Superior temporal gyrus (tissue), 1 donor: ENCODE data around the gene PASD1.
"Not testable (repeated sequence)": the region's sequence is repeated elsewhere in the genome, so short reads cannot be mapped to it uniquely, and the experiment has no call there.

Source experiments
- DNase-seq: peaks from one replicate; pipeline ENCODE4 v3.0.0-alpha.2; 2016; ENCODE audit errors: extremely low spot score

The PASD1 gene, protein sequence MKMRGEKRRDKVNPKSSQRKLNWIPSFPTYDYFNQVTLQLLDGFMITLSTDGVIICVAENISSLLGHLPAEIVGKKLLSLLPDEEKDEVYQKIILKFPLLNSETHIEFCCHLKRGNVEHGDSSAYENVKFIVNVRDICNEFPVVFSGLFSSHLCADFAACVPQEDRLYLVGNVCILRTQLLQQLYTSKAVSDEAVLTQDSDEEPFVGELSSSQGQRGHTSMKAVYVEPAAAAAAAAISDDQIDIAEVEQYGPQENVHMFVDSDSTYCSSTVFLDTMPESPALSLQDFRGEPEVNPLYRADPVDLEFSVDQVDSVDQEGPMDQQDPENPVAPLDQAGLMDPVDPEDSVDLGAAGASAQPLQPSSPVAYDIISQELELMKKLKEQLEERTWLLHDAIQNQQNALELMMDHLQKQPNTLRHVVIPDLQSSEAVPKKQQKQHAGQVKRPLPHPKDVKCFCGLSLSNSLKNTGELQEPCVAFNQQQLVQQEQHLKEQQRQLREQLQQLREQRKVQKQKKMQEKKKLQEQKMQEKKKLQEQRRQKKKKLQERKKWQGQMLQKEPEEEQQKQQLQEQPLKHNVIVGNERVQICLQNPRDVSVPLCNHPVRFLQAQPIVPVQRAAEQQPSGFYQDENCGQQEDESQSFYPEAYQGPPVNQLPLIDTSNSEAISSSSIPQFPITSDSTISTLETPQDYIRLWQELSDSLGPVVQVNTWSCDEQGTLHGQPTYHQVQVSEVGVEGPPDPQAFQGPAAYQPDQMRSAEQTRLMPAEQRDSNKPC

DNA sequence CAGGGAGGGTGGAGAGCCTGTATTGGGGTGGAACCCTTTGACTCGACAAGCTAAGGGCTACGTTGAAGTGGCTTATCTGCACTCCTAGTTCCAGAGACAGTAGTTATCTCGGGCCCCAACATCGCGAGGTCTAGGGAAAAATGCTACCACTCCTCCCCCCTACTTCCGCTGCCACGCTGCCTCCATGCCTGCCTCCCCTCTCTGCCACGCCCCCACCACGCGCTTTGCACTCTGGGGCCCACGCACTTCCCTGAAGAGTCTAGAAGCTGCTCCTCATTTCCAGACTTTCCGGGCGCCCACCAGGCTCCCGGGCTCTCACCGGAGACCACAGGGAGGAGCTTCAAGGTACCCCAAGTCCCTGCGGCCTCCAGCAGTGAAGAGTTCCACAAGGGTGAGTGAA, at the start of gene PASD1:
Gene PASD1, plus strand, starts transcription at position 227 of the 400 bp plus-strand sequence. CDS start 37,879 bp downstream, outside the sequence.
- DNase-seq, result no peak

DNA sequence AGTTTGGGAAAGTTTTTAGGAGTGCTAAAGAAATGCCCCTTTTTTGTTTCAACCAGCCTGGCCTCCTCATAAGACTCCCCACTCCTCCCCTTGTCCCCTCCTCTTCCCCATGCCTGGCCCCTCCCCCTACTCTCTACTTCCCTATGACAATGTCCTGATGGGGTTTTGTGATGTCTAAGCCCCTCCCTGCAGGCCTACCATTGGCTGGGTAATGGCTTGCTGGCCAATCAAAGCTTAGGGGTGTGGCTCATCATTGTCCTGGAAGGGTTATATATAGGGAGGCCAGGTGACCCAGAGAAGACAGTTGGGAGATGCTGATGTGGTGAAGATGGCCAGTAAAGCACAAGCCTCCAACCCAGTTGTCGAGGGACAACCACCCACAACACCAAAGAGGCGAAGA, 48.2 kb upstream of the PASD1 start:
- DNase-seq, result no peak

DNA sequence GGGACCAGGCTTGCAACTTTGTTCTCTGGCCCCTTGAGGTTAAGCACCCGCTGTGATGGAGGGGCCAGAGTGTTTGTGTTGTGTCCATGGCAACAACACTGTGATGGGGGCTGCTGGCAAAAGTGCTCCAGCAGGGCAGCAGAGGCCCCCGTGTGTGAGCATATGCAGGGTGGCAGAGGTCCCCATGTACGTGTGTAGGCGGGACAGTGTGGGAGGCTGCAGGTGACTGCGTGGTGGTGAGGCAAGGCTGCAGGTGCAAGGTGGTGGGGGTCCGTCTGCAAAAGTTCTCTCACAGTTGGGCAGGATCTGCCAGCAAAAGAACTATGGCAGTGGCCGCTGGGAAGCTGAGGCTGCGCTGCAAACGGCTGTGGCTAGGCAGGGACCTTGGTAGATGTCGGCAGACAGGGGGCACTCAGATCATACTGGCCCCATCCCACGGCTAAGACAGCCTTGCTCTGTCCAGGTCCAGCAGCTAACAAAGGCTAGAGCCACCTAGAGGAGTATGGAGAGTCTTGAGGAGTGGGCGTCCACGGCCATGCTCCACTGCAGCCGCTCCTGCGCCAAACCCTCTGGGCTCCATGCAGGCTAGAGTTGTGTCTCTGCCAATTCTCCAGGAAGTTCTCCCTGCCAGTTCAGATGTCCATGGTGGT, 46.8 kb upstream of the PASD1 start:
- DNase-seq, result no peak

DNA sequence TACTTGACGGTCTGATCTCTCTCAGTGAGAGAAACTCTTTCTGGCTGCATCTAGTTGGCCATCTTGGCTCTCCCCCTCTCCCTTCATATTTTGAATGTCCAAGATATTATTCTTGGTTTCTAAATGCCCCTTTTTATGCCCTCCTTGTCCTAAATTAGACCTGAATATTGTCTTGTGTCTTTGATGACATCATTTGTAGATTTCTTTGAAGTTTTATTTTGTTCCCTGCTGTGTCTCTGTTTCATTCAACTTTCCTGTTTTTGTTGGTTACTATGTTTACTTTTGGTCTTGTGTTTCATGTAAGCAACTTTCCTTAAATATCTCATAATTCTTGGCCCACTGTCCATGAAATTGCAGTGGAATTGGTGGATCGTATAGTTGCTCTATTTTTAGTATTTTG, 46.1 kb upstream of the PASD1 start:
- no peak for DNase-seq

DNA sequence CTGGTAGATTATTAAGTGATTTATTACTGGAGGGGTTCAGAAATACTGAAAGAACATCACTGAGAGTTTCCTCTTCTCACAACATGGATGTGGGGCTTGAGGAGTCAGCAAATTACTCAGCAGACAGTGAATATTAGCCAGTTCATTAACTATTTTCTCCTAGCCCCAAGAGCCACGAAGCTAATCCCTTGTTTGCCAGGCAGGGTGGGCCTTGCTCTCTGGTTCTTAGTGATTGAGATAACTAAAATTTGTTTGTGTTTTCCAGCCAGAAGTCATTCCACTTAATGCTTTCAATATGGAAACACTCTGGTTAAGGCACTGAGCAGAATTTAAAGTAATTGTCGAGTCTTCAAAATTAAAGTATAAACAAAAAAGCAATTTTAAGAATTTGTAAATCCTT, 40.1 kb upstream of the PASD1 start:
- DNase-seq, result no peak

DNA sequence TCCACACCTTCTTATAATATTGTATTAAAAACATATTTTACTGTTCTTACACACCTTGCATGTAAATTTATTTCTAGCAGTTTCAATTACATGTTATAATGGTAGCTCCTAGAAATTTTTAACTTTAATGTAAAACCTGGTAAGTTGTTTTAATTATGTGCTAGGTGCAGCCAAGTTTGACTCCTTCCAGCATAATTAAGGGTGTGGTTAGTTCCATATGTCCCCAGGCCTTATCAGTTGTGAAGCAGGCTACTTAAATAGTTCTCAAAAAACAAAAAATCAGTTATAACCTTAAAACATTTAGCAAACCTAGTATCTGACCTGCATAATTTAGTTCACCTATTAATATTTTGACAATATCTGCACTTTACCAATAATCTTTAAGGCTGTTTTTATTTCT, 26.9 kb upstream of the PASD1 start:
- DNase-seq, result no peak

DNA sequence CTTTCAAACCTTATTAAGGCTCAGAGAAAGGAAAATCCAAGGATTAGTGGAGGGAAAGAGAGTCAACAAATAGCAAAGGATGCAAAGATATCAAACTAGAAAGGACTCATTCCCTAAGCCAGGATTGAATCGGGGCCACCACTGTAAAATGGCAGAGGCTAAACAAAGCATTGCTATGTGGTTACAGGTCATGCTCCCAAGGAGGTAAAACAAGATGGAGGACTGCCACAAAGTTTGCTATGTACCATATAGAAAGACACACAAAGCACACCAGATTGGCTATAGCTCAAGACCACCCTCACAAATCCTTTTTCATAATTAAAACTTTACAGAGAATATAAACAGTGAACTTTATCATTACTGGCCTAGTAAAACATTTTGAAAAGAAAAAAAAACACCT, 25.9 kb upstream of the PASD1 start:
- DNase-seq, result no peak

DNA sequence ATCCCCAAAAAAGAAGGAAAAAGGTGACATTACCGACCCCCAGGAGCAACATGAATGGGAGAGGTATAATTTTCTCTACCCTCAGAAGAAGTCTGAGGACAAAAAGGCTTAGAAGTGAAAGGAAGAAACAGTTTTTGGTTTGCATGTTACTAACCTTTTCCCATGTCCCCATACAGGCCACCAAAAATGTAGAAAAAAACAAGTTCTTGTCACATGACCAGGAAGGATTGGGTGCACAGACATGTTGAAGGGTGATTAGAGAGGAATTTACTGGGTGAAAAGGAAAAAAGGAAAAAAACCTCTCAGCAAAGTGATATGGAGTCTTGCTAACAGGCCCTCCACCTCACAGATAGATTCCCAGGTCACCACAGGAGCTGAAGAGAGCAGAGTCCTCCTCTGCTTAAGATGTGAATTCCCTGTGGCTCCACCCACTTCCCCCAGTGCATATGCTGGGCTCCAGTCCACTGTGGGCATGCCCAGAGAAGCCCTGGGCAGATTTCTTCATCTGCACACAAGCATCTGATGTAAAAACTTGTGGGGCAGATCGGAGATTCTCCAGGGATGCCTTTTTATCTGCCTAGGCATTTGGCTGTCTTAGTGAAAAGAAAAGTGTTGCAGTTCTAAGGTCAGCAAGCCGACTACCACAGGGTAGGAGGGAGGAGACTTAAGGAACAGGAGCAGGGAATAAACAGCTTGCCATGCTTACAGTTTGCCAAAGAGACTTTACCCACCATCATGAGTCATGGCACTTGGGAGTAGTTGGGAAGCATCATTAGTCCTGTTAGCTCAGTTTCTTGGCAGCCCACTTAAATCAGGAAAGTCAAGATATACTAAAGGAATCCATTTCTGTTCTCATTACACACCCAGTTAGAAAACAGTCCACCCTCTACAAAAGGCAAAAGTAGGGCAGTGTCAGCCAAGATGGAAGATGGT, 25.0 kb upstream of the PASD1 start:
- no peak for DNase-seq

DNA sequence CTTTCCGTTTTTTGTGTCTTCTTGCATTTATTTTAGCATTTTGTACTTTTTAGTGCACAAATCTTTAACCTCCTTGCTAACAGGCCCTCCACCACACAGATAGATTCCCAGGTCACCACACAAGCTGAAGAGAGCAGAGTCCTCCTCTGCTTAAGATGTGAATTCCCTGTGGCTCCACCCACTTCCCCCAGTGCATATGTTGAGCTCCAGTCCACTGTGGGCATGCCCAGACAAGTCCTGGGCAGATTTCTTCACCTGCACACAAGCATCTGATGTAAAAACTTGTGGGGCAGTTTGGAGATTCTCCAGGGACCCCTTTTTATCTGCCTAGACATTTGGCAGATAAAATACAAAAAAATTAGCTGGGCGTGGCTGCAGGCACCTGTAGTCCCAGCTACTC, 19.8 kb upstream of the PASD1 start:
- DNase-seq, result no peak

DNA sequence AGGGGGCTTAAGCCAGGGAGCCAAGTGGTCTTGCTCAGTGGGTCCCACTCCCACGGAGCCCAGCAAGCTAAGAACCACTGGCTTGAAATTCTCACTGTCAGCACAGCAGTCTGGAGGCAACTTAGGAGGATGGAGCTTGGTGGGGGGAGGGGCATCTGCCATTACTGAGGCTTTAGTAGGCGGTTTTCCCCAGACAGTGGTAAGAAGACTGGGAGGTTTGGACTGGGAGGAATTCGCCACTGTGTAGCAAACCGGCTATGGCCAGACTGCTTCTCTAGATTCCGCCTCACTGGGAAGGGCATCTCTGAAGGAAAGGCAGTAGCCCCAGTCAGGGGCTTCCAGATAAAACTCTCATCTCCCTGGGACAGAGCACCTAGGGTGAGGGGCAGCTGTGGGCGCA, 17.2 kb upstream of the PASD1 start:
- DNase-seq, result not testable (repeated sequence)

DNA sequence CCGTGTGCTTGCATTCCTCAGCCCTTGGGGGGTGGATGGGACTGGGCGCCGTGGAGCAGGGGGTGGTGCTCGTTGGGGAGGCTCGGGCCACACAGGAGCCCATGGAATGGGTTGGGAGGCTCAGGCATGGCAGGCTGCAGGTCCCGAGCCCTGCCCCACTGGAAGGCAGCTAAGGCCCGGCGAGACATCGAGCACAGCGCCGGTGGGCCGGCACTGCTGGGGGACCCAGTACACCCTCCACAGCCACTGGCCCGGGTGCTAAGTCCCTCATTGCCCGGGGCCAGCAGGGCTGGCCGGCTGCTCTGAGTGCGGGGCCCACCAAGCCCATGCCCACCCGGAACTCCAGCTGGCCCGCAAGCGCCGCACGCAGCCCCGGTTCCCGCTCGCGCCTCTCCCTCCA, 12.3 kb upstream of the PASD1 start:
- not testable (repeated sequence) for DNase-seq

DNA sequence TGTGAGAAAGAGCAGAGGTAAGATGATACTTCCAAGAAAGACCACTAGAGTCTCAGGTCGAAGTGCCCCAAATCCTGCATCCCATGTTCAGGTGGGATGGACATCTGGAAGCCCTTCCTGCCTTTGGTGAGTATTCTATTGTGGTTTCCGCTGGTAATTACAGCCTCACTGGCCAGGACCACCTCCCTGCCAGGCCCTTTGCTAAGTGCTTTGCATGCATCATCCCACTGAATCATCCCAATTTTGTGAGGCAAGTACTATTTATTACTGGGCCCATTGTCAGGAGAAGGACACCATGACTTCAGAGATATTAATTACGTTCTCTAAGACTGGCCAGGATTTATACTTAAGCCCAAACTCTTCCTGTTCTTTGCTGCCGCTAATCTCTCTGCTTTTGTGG, 10.7 kb upstream of the PASD1 start:
- DNase-seq, result no peak

DNA sequence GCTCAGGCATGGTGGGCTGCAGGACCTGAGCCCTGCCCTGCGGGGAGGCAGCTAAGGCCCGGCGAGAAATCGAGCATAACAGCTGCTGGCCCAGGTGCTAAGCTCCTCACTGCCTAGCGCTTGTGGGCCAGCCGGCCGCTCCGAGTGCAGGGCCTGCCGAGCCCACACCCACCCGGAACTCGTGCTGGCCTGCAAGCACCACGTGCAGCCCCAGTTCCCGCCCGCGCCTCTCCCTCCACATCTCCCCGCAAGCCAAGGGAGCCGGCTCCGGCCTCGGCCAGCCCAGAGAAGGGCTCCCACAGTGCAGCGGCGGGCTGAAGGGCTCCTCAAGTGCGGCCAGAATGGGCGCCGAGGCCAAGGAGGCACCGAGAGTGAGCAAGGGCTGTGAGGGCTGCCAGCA, 8.2 kb upstream of the PASD1 start:
- DNase-seq, result not testable (repeated sequence)

DNA sequence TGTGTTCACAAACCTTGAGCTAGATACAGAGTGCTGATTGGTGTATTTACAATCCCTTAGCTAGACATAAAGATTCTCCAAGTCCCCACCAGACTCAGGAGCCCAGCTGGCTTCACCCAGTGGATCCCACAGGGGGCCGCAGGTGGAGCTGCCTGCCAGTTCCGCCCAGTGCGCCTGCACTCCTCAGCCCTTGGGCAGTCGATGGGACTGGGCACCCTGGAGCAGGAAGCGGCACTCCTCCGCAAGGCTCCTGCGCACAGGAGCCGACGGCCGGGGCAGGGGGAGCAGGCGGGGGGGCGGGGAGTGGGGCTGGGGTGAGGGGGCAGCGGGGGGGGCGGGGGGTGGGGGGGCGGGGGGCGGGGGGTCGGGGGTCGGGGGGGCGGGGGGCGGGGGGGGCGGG, 990 bp upstream of the PASD1 start:
- not testable (repeated sequence) for DNase-seq

DNA sequence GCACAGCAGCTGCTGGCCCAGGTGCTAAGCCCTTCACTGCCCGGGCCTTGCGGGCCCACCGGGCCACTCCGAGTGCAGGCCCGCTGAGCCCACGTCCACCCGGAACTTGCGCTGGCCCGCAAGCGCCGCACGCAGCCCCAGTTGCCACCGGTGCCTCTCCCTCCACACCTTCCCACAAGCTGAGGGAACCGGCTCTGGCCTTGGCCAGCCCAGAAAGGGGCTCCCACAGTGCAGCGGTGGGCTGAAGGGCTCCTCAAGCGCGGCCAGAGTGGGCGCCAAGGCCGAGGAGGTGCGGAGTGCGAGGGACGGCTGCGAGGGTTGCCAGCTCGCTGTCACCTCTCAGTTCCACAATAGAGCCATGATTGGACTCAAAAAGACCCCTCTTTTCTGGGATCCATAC, 472 bp upstream of the PASD1 start:
- not testable (repeated sequence) for DNase-seq

DNA sequence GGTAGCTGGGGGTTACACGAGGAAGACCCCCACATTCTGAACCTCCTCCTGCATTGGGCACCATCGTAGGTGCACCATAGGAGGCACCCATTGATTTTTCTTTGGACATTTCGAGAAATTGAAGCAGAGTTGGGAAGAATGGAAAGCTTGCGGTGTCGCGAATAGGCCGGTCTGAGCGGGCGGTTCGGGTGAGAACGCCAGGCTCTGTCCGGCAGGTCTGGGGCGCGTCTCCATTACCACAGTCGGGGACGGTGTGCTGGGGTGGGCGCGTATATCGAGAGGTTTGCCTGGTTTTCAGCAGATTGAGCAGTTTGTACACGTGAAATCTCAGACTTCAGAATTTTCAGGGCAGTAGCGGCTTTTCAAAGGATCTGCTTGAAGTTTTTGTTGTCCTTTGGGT, 560 bp downstream of the PASD1 start:
- no peak for DNase-seq

DNA sequence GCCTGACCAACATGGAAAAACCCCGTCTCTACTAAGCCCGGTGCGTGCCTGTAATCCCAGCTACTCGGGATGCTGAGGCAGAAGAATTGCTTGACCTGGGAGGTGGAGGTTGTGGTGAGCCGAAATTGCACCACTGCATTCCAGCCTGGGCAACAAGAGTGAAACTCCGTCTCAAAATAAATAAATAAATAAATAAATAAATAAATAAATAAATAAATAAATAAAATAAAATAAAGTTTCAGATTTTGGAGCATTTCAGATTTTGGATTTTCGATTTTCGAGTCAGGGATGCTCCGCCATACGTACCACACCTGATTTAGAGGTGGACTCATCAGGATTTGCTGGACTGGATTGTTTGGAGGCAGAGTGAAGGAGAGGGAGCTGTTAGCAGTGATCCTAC, 3.4 kb downstream of the PASD1 start:
- DNase-seq, result not testable (repeated sequence)

DNA sequence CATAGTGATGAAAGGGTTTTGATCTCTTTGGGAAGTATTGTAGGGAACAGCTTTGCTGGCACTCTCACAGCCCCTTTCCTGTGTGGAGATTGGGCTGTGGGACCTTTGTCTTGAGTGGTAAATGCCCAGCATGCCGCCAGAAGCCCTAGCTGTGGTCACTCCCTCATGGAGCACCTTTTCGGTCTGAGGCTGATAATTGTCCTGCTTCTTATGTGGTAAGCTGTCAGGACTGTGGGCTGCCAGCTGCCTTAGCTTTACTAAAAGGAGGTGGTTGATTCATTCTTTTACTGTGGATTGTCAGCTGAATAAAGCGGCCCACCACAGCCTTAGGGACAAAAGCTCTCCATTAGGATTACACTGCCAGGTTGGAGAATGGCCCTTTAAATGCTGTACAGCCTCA, 7.1 kb downstream of the PASD1 start:
- no peak for DNase-seq

DNA sequence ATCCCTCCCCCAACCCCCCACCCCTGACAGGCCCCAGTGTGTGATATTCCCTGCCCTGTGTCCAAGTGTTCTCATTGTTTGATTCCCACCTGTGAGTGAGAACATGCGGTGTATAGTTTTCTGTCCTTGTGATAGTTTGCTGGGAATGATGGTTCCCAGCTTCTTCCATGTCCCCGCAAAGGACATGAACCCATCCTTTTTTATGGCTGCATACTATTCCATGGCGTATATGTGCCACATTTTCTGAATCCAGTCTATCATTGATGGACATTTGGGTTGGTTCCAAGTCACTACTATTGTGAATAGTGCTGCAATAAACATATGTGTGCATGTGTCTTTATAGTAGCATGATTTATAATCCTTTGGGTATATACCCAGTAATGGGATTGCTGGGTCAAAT, 29.9 kb downstream of the PASD1 start:
- DNase-seq, result not testable (repeated sequence)

DNA sequence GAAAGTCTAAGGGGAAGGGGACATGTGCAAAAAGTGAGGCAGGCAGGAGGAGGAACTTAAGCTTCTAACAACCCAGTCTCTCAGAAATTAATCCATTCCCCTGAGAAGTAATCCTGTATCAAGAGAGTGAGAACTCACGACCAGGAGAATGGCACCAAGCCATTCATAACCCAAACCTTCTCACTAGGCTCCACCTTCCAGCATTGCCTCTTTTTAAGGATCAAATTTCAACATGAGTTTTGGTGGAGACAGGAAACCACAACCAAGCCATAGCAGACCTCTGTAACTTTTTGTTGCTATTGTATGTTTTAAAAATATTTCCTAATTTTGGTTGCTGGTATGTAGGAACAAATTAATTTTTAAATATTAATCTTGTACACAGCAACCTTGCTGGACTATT, 32.8 kb downstream of the PASD1 start:
- no peak for DNase-seq

DNA sequence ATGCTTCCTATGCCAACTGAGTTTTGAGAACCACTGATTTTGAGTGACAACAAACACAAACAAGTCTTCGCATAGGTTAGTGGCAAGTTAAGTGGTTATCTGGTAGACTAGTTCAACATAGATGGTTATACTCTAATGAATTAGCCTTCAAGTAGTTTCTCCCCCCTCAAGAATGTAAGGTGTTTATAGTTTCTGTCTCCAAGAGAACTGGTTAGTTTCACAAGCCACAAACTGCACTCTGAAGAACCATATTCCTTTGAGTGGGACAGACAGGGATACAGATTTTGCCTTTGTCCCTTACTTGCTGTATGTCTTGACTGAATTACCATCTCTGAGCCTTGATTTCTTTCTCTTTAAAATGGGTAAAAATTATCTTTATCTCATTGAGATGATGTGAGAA, 41.5 kb downstream of the PASD1 start:
- no peak for DNase-seq

DNA sequence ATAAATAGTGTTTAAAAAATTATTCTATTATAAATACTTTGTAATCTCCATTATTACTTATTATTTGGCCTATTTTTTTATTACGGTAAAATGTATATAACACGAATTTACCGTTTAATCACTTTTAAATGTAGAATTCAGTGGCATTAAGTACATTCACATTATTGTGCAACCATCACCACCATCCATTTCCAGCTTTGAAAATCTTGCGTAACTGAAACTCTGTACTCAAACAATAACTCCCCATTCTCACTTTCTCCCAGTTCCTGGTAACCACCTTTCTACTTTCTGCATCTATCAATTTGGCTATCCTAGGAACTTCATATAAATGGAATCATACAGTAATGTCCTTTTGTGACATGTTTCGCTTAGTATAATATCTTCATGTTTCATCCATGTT, 45.7 kb downstream of the PASD1 start:
- no peak for DNase-seq
